Measurements from ENCODE around the gene PACSIN1. TPM values are rescaled to one million over a fixed set of nuclear protein-coding genes. Genes with fewer than 3 reads are reported as not detected.

PACSIN1 gene
- total and polyA plus RNA-seq, 2 experiments from 2014 or later: 0.05 to 0.37 TPM

- 82% methylated on average over 5 of the region's 6 CpGs for WGBS (ENCODE audit: low lambda C conversion rate, missing lambda C conversion rate)
- no peak for DNase-seq (ENCODE audit: low spot score)
- TF ChIP-seq CTCF (IDR thresholded peaks at IDR 0.05; ENCODE audit: poor library complexity) (no peak), EZH2phosphoT487 (IDR thresholded peaks at IDR 0.05; ENCODE audit: low read depth, severe bottlenecking, unreplicated experiment) (no peak), EZH2 (IDR thresholded peaks at IDR 0.05; ENCODE audit: borderline replicate concordance) (no peak)
Observed at GRCh38 chr6:34511214-34511914, 45.5 kb downstream of the PACSIN1 start.

GRCh38 chr6:34511915-34512737 is 46.2 kb downstream of the PACSIN1 start:
- H3K4me1 ChIP-seq (ENCODE audit: insufficient read depth): peaks cover 4% of the 10 kb centered on the region
- no peaks in the 10 kb centered on the region for H3K79me2 ChIP-seq
- H3K4me2 ChIP-seq: no peak overlapping the region
- H3K27me3 ChIP-seq: peaks cover 5% of the 10 kb centered on the region
- no peak for DNase-seq (ENCODE audit: low spot score)
- H3K9me3 ChIP-seq (ENCODE audit: low read depth): no peaks in the 10 kb centered on the region
- H3K4me3 ChIP-seq: no peak overlapping the region
- TF ChIP-seq EZH2 (IDR thresholded peaks at IDR 0.05; ENCODE audit: borderline replicate concordance): no peak
- TF ChIP-seq CTCF (IDR thresholded peaks at IDR 0.05; ENCODE audit: poor library complexity): no peak
- no peak for TF ChIP-seq EZH2phosphoT487 (IDR thresholded peaks at IDR 0.05; ENCODE audit: low read depth, severe bottlenecking, unreplicated experiment)
- H3K9me2 ChIP-seq (replicated peaks; ENCODE audit: insufficient read depth): no peaks in the 10 kb centered on the region
- H2AFZ ChIP-seq: no peak overlapping the region
- no peaks in the 10 kb centered on the region for H3K36me3 ChIP-seq (replicated peaks; ENCODE audit: insufficient read depth, low read depth)
- WGBS (ENCODE audit: low lambda C conversion rate, missing lambda C conversion rate): 58% methylated on average over 10 of the region's 12 CpGs
- H4K20me1 ChIP-seq (ENCODE audit: insufficient read depth, poor library complexity, severe bottlenecking): no peaks in the 10 kb centered on the region
- no peak overlapping the region for H3K27ac ChIP-seq

More at GRCh38 chr6:34511214-34511914, 45.5 kb downstream of the PACSIN1 start:
- Histone ChIP-seq H3K79me2 (no peaks in the 10 kb centered on the region), H3K9me2 (replicated peaks; ENCODE audit: insufficient read depth) (no peaks in the 10 kb centered on the region), H3K4me2 (no peak overlapping the region), H3K4me1 (ENCODE audit: insufficient read depth) (peaks cover 4% of the 10 kb centered on the region), H3K27ac (no peak overlapping the region), H3K4me3 (no peak overlapping the region), H3K36me3 (replicated peaks; ENCODE audit: insufficient read depth, low read depth) (no peaks in the 10 kb centered on the region), H2AFZ (no peak overlapping the region), H3K27me3 (peaks cover 5% of the 10 kb centered on the region), H3K9me3 (ENCODE audit: low read depth) (no peaks in the 10 kb centered on the region), H4K20me1 (ENCODE audit: insufficient read depth, poor library complexity, severe bottlenecking) (no peaks in the 10 kb centered on the region)

- no peaks in the 10 kb centered on the region for H3K79me2 ChIP-seq
- no peak for DNase-seq (ENCODE audit: low spot score)
- H3K4me1 ChIP-seq (ENCODE audit: insufficient read depth): peaks cover 4% of the 10 kb centered on the region
- 81% methylated on average over 5 of the region's 5 CpGs for WGBS (ENCODE audit: low lambda C conversion rate, missing lambda C conversion rate)
- peaks cover 5% of the 10 kb centered on the region for H3K27me3 ChIP-seq
- H3K9me2 ChIP-seq (replicated peaks; ENCODE audit: insufficient read depth): no peaks in the 10 kb centered on the region
- no peaks in the 10 kb centered on the region for H4K20me1 ChIP-seq (ENCODE audit: insufficient read depth, poor library complexity, severe bottlenecking)
- TF ChIP-seq EZH2phosphoT487 (IDR thresholded peaks at IDR 0.05; ENCODE audit: low read depth, severe bottlenecking, unreplicated experiment) (no peak), EZH2 (IDR thresholded peaks at IDR 0.05; ENCODE audit: borderline replicate concordance) (no peak), CTCF (IDR thresholded peaks at IDR 0.05; ENCODE audit: poor library complexity) (no peak)
- H3K4me2 ChIP-seq: no peak overlapping the region
- H3K36me3 ChIP-seq (replicated peaks; ENCODE audit: insufficient read depth, low read depth): no peaks in the 10 kb centered on the region
- H3K9me3 ChIP-seq (ENCODE audit: low read depth): no peaks in the 10 kb centered on the region
- H3K27ac ChIP-seq: no peak overlapping the region
- no peak overlapping the region for H3K4me3 ChIP-seq
- no peak overlapping the region for H2AFZ ChIP-seq
Observed at GRCh38 chr6:34512738-34513115, 46.9 kb downstream of the PACSIN1 start.

Data from hepatocyte (in vitro differentiated cells).